GM19438 (cell line): Measurements from ENCODE around the gene XRN2.

ENCODE experiments used
- ATAC-seq: cut with Tn5 transposase; IDR thresholded peaks from one replicate; pipeline ENCODE4 v1.9.1; 2021; ENCODE audit warnings: low read depth; ENCODE audit not compliant: unreplicated experiment

The XRN2 gene

DNA sequence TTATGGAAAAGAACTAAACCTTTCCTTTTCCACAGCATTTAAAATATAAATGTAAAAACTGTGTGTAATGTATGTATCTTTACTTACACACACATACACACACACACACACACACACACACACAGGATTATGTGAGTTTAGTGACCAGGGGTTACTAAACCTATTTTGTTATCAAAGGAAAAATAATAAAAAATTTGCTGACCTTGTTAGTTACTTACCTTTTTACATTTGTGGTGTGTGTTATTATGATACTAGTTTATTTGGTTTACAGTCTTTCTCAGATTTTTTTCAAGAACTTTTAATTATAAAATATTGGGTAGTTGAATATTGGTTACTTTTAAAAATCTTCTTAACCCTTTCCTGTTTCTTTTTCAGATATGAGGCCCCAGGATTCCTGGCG lies 78.5 kb downstream of the XRN2 start:
- no peak for ATAC-seq

DNA sequence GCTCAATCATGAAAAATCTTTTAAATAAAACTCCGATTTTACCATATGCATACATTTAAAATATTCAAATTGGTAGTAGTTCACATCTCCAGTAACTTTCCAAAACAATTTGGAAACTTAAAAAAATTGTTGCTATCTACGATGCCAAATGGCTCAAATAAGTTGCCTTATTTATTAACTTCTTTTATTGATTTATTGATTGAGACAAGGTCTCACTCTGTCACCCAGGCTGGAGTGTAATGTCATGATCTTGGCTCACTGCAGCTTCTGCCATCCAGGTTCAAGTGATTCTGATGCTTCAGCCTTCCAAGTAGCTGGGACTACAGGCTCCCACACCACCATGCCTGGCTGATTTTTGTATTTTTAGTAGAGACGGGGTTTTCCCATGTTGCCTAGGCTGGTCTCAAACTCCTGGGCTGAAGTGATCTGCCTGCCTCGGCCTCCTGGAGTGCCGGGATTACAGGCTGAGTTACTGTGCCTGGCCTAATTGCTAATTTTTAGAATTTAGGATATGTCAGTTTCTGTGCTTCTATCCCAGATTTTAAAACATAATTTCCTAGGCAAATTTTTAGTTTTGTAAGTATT lies 81.3 kb downstream of the XRN2 start:
- ATAC-seq, result no peak

DNA sequence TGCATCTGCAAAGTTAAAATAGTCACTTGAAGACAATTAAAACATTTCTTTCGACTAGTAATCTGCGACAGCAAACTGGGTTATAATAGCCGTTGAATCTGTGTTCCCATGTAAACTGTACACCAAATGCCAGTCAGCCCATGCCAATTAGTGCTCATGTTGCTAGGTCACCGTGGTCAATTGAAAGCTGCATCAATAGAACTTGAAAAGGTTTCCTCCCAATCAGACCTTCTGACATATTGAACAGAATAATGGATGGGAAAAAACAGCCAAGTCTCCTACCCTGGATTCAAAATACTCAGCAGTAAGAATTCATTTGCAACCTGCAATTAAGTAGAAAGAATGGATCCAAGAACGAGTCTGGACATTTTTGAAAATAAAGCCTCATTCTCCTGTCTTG lies 83.0 kb downstream of the XRN2 start:
- no peak for ATAC-seq

DNA sequence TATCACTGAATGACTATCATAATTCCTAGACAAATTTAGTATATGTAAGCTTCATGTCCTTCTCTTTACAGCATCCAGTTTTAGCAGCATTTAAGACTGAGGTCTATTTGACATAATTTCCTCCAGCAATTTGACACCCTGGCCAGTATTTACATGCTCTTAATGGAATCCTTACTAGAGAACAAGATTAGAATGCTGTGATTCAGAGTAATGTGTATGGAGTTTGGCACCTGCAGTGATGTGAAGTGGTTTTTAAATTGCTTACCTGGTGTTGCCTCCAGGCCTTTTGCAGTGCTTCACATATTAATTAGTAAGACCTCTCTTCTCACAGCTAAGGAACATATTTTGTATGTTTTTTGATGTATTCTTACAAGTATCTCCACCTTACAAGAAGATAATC lies 84.4 kb downstream of the XRN2 start:
- no peak for ATAC-seq

DNA sequence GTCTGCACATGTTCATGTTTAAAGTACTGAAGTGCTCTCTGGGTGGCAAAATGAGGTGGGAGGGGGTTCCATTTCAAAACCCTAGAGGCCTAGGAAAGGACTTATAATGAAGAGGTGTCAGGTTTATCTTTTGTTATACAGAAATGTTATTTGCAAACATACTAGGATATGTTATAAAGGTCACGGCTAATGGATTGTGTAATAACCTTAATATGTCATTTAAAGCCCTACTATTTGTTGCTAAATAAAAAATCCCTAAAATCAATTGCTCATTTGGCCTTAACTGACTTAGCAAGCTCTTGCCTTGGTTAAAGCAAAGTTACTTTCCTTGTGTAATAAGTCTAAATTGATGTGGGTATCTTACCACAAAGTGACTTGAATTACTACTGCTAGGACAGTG lies 85.4 kb downstream of the XRN2 start:
- no peak for ATAC-seq

DNA sequence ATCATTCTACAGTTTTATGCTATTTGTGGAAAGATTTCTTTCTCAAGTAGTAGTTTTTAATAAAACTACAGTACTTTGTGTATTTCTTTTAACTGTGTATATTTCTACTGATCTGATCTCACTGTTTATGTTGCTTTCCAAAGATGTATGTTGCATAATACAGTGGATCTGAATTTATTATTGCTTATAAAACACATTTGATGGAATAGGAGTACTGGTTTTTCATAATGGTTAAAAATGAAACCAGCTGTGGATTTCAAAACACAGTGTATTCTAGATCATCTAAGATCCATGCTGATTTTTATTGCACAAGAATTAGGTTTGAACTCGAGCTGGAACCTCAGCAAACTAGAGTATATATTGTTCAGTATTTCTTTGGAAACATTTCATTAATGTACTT lies 86.2 kb downstream of the XRN2 start:
- ATAC-seq, result no peak

DNA sequence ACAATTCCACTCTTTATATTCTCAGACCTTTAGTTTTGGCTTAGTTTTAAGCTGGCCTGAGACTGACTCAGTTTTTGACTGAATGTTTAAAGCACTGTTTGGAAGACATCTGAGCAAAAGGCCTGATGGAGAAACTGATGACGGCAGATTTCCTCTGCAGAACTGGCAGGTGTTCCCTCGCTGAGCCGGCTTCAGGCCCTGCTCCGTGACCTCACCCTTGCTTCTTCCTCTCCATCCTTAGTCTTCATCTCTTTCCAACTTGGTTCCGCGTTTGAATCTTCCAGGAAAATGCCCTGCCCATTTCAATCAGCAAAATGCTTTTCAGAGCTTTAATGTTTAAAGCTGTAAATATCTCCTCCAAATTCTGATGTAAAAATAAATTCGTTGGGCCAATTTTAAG lies 87.6 kb downstream of the XRN2 start:
- no peak for ATAC-seq

DNA sequence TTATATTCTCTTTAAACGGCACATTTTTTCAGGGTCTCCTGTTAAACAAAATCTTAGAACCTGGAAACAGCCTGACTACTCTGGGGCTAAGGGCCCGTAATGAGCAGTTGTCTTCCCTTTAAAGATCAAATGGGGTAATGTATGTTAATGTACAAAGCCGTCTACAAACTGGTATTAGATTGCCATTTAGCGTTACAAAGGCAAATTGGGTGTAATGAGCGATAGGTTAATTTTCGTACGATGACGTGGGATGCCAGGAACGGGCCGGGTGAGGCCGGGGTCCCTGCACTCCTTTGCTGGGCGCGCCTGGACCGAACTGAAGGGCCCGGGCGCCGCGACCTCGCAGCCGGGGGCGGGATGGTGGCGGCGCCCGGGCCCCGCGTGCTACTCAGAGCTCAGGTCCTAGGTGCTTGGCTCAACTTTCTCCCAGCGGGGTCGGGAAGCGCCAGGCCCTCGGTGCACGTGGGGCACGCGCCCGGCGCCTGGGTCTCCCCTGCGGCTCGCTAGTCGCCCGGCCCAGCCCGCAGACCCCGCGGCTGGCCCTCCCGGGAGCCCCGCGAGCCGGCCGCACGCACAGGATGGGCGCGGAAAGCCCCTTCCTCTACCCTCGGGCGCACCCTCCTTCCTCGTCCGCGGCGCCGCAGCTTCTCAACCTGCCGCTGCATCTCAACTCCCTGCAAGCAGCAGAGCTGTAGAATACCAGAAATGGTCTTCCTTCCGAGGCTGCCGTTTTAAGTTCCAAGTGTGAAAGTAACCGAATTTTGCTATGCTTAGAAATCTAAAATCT lies 88.2 kb downstream of the XRN2 start:
- ATAC-seq, result no peak

DNA sequence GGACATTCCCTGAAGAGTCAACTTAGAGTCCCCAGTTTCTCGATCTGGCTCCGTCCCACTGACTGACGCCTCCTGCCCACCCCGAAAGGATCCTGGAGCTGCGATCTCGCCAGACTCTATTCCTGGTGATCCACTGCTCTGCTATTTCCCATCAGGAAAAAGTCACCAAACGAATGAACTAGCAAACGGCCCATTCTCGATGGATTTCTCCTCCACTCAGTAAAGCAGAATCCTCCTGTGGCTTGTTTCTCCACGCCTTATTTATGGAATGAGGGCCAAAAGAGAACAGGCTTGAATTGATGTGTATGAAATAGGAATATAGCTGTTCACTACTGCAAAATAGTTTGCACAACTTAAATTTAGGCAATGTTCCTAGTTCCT lies 88.8 kb downstream of the XRN2 start:
- no peak for ATAC-seq

DNA sequence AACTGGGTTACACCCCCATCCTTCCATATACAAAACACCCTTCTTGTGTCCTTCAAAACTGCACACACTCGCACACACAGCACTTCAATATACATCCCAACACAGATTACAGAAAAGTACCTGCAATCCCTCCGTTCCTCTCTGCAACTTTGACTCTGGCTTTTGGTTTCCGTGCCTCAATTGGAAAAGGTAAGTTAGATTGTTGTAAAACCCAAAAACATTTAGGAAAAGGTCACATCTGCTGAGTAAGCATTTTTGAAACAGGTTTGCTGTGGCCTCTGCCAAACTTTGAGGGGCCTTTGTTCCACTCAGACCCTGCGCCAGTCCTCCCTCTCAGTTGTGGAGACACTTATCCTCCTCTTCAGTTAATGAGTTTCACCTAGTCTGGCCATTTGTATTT lies 90.0 kb downstream of the XRN2 start:
- no peak for ATAC-seq

DNA sequence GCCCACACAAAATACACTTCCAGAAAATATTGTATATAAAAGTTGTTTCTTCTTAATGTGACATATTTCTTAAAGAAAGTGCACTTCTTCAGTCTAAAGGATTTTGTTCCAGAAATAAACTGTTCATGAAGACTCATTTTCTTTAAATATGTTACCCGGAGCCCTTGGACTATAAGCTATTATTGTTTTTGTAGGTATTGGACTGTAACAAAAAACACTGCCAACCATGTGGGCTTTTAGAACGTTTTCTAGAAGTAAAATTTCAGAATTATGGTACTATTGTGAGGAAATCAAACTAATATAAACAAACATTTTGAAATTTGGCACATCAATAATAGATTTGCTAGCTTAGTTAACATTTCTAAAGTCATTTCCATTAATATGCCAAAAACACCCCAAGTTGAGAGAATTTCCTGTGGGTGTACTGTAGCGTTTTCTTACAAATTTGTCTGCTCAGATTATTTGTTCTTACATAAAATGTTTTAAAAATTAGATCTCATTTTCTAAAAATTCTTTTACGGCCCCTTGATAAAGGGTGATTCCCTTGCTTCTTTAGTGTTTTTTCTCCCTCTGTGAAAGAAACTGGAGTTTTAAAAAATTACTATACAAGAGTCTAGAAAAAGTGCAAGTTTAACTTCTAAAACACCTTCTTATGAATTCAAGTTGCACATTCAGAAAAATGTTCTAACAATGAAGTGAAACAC lies 90.8 kb downstream of the XRN2 start:
- no peak for ATAC-seq

DNA sequence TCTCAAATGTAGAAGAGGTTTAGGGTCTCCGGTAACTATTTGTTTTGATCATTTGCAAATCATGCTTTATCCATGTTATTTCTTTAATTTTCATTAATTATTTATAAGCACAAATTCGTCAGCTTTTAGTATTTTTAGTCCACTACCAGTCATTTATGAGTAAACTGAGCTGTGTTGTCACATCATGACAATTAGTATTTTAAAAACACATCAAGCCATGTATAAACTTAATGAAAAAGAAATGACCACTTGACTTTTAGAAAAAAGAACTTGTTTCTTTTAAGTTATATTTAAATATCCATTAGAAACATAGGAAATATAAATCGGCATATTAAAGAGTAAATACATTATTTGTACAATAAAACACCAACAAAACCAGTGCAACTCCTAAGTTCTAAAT lies 91.4 kb downstream of the XRN2 start:
- ATAC-seq, result no peak

DNA sequence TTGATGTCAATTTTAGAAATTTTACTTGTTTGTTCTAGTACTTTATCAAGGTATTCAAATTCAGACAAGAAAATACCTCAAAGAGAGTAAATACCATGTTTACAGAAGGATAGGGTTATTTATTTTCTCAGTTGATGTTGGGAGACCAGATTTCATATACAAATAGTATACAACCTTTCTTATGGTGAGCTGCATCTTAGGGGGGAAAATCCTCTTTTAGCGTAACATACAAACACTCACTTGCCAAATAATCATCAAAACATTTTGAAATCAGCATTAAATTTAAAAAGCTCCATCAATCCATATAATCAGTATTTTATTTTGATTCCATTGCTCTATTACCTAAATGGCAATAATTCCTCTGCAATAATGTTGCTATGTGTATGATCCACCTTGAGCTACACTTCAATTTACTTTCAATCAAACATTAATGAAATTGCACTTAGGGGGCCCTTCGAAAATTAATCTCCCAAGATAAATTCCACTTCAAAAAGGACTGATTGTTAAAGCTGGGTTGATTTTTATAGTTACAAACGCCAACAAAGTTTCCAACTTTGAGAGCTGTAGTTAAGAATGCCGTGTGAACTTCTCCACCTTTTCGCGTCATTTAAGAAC lies 92.0 kb downstream of the XRN2 start:
- ATAC-seq, result no peak

DNA sequence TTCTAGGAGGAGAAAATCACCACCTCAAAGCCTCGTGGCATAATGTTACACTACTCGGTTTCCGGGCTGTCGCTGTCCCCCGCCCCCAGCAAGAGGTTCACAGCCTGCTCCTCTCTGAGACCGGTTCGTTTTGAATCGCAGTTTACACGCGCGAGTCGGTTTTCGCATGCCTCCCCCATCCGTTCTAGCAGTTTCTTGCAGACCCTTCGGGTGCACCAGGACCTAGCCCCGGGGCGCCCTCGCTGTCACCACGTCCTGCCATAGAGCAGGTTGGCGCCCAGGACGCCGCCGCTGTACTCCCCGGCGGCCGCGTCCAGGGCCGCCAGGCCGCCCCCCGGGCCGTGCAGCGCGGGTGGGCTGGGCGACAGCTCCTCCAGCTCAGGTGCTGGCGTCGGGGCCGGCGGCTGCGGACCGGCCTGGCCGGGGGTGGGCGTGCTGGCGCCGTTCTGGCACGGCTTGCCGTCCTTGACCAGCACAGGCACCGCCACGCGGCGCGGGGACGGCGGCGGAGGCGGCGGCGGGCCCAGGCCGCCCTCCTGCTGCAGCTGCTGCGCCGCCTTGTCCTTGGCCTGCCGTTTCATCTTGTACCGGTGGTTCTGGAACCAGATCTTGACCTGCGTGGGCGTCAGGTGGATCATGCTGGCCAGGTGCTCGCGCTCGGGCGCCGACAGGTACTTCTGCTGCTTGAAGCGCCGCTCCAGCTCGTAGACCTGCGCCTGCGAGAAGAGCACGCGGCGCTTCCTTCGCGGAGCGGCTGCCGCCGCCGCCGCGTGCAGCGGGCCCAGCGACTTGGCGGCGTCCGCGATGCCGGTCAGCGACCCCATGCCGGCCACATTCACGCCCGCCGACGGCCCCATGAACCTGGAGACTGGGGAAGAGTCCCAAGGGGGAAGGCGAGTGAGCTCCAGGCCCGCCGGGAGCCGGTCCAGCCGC lies 92.8 kb downstream of the XRN2 start:
- ATAC-seq, result no peak

DNA sequence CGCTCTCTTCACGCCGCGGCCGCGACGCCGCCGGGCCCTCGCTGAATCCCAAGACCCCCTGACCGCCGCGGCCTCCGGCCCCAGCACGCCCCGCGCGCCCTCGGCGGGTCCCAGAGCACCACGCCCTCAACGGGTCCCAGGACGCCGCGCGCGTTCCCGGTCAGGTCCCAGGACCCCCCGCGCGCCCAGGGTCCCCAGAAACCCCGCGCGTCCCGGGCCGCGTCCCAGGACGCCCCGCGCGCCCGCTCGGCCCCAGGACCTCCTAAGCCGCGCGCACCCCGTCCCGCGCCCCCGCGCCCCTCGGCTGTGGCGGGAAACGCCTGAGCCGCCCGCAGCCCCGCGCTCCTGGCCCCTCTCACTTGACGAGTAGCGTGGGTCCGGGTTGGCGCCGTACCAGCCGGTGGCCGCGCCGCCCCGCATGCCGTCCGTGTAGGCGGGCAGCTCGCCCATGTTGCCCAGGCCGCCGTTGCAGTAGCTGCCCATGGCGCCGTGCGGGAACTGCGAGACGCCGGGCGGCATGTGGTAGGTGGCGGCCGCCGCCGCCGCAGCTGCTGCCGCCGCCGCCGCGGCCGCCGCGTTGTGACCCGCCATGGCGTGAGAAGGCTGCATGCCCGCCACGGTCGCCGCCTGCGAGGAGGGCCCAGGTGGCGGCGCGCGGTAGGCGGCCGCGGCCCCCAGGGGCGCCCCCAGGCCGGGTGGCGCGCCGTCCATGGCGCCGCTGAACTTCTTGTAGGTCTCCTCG lies 93.6 kb downstream of the XRN2 start:
- no peak for ATAC-seq

DNA sequence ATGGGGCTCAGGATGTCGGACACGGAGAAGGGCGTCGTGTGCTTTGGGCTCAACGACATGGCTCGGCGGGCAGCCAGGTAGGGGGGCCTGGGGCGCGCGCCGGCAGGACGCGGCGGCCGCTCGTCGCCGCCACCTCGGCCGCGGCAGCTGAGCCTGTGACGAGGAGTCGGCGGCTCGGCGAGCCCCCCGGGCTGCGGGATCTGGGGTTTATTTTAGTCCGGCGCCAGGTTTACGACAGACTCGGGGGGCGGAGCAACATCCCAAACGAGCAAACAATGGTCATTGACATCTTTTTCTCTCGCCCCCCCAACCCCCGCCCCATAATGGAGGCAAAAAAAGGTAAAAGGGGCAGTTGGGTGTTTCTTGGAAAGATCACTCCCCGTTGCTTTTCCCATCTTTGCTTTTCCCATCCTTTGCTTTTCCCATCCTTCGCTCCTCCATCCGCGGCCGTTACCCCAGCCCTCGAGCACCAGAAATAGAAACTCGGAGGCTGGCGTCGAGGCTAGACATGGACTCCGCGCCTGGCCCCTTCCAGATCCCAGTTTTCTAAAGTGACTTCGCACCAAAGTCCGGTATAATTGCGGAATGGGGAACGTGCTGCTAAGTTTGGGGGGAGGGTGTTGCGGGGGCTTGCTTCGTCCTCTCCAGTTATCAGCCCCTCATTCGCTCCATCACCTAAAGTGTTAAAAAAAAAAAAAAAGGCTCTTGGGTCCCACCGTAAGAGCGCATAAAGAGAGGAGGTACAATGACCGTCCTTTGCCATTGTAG lies 94.4 kb downstream of the XRN2 start, which contains the start of gene NKX2-4:
Gene NKX2-4, minus strand, starts transcription at position 186 of the 768 bp plus-strand sequence. Its CDS starts 127 bp downstream, at position 59.
- no peak for ATAC-seq

DNA sequence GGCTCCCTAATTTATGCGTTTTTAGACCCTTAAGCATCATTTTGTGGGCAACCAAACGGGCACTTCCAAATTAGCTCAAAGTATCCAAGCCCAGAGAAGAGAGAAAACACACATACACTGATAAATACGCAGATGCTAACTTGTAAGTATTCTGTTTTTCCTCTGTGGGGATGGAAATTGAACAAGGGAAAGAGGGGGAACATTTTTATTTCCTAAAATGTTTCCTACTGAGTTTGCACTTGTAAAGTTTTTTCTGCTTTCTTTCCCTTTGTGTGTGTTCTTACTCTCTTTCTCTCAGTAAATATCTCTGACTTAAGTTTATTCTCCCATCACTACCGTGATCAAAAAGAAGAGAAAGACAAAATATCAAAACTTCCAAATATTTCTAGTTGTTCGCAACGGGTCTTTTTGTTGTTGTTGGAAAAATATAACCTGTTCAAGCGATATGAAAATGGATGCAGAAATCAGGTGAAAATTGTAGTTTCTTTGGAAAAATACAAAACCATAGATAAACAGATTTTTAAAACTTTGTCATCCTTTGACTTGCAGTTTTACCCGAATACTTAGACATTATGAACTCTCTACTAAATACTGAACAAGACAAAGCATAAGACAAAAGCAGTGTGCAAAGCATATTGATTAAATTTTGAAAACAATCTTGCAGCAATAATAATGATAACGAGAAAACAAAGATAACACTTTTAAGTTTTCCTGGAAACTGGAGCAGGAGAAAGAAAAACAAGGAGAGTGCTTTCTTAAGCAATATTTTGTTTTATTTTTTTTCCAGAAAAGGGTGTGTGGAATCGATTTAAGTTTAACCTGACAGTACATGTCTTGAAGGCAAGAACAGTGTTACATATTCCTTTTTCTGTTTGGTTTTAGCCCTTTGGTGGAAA lies 95.2 kb downstream of the XRN2 start:
- no peak for ATAC-seq

DNA sequence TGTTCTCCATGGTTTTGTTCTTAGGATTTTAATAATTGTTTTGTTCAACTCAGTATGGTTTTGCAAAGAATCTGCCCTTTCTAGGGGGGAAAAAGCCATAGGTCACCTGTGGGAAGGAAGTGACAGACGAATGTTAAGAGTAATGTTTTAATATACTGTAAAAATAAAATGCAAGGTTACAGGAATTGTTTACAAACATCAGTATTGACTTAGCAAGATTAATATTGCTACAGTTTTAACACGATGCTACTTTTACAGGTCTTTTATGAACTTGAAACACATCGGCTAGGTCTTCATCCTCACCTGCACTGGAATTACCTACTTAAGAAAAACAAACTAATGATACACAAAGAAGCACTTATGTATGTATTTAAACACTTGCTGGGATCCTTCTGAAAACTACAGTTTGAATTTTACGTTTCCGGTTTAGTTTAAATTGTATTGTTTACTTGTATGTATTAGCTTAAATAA lies 95.9 kb downstream of the XRN2 start:
- ATAC-seq, result no peak
